ENCODE measurements around the gene PPP1R11.
"Not testable (repeated sequence)": the region's sequence is repeated elsewhere in the genome, so short reads cannot be mapped to it uniquely, and the experiment has no call there.

Gene PPP1R11

GRCh38 chr6:30031381-30031780 lies 35.6 kb upstream of the PPP1R11 start:
- DNase-seq (ENCODE audit: low read depth) = no peak
- H3K4me3 ChIP-seq (replicated peaks; ENCODE audit: low read depth, low read length) = no peak overlapping the region
- TF ChIP-seq CTCF (IDR thresholded peaks at IDR 0.05; ENCODE audit: low read length, missing control alignments) = no peak

- not testable (repeated sequence) for H3K4me3 ChIP-seq (replicated peaks; ENCODE audit: low read depth, low read length)
- DNase-seq (ENCODE audit: low read depth) = peak; percentile 68
Observed at GRCh38 chr6:30033440-30033839, 33.6 kb upstream of the PPP1R11 start.

- TF ChIP-seq CTCF (IDR thresholded peaks at IDR 0.05; ENCODE audit: low read length, missing control alignments) = no peak
- no peak overlapping the region for H3K4me3 ChIP-seq (replicated peaks; ENCODE audit: low read depth, low read length)
- DNase-seq (ENCODE audit: low read depth) = no peak
Observed at GRCh38 chr6:30035784-30036183, 31.2 kb upstream of the PPP1R11 start.

GRCh38 chr6:30037182-30037788 lies 29.7 kb upstream of the PPP1R11 start:
- peak; percentile 48 for DNase-seq (ENCODE audit: low read depth)
- peak; percentile 67 for TF ChIP-seq CTCF (IDR thresholded peaks at IDR 0.05; ENCODE audit: low read length, missing control alignments)
- H3K4me3 ChIP-seq (replicated peaks; ENCODE audit: low read depth, low read length) = no peak overlapping the region

GRCh38 chr6:30041221-30041620 lies 25.8 kb upstream of the PPP1R11 start:
- DNase-seq (ENCODE audit: low read depth) = no peak
- TF ChIP-seq CTCF (IDR thresholded peaks at IDR 0.05; ENCODE audit: low read length, missing control alignments) = no peak
- H3K4me3 ChIP-seq (replicated peaks; ENCODE audit: low read depth, low read length) = no peak overlapping the region

- no peak overlapping the region for H3K4me3 ChIP-seq (replicated peaks; ENCODE audit: low read depth, low read length)
- TF ChIP-seq CTCF (IDR thresholded peaks at IDR 0.05; ENCODE audit: low read length, missing control alignments) = no peak
- DNase-seq (ENCODE audit: low read depth) = no peak
Observed at GRCh38 chr6:30041821-30042220, 25.2 kb upstream of the PPP1R11 start.

- no peak overlapping the region for H3K4me3 ChIP-seq (replicated peaks; ENCODE audit: low read depth, low read length)
- no peak for TF ChIP-seq CTCF (IDR thresholded peaks at IDR 0.05; ENCODE audit: low read length, missing control alignments)
- no peak for DNase-seq (ENCODE audit: low read depth)
Observed at GRCh38 chr6:30042476-30042875, 24.5 kb upstream of the PPP1R11 start.
